Vein endothelial cell (primary cell): Measurements from ENCODE around the gene RPP14. TPM values are rescaled to one million over a fixed set of nuclear protein-coding genes. Genes with fewer than 3 reads are reported as not detected.

Experiments used
- small RNA-seq: library from RNA; depleted of rRNA; stranded (forward); fragments of <200 nt; gene quantifications from one replicate; pipeline ENCODE3, GENCODE V24; 2012
- total RNA-seq: library from RNA; depleted of rRNA; stranded (reverse); fragments of >200 nt; gene quantifications from 2 replicates; pipeline ENCODE4 v1.2.3, GENCODE V29; 2012

RPP14 gene
- 16.0 and 17.8 TPM in 2 replicates for total RNA-seq

GRCh38 chr3:58305882-58306711 is at the start of gene RPP14, which contains the start of gene HTD2:
TSS of gene RPP14 (plus strand) at chr3:58306245. CDS start at chr3:58310330, 4,085 bp downstream.
TSS of gene HTD2 (plus strand) at chr3:58306520. CDS start at chr3:58317614, 11,094 bp downstream.

GRCh38 chr3:58332575-58333188 is 26.6 kb downstream of the RPP14 start, which contains the start of gene PXK:
TSS of gene PXK (plus strand) at chr3:58332892. CDS start at chr3:58332989, 97 bp downstream.

Small RNAs within 50 kb of the gene (small RNA-seq; reads per million reads assigned to genes)
- not detected for gene AC098479.1

Other genes with a start within 250 kb of the RPP14 start
- gene DNASE1L3, start 95.3 kb upstream of the RPP14 start, total RNA-seq: 0.65 TPM in 1 of 2 replicates, not detected in the other
- 5.9 and 6.8 TPM in 2 replicates for gene ABHD6, start 68.5 kb upstream of the RPP14 start, total RNA-seq
- 8.9 and 9.1 TPM in 2 replicates for gene HTD2, start 275 bp downstream of the RPP14 start, total RNA-seq
- gene PXK, start 26.6 kb downstream of the RPP14 start, total RNA-seq: 17.0 and 22.5 TPM in 2 replicates
- 45.7 and 49.7 TPM in 2 replicates for gene PDHB, start 127.6 kb downstream of the RPP14 start, total RNA-seq
- gene KCTD6, start 185.9 kb downstream of the RPP14 start, total RNA-seq: 6.9 and 7.2 TPM in 2 replicates
- 2.0 and 2.6 TPM in 2 replicates for gene ACOX2, start 230.9 kb downstream of the RPP14 start, total RNA-seq